DND-41 (cell line): ENCODE results near the gene VAC14.

ENCODE experiments used
- EZH2 ChIP-seq: IDR thresholded peaks from 3 replicates; pipeline ENCODE4 v1.6.1; 2012; ENCODE audit warnings: borderline replicate concordance, low read depth, mild to moderate bottlenecking, moderate library complexity, low read length, inconsistent platforms; ENCODE audit not compliant: severe bottlenecking
- TF ChIP-seq, protein P1 (sequence below): IDR thresholded peaks from 2 replicates; pipeline ENCODE4 v1.5.1; 2012; ENCODE audit warnings: borderline replicate concordance, low read length, moderate library complexity, mild to moderate bottlenecking; ENCODE audit not compliant: poor library complexity, severe bottlenecking; ENCODE audit errors: extremely low read depth

DNA sequence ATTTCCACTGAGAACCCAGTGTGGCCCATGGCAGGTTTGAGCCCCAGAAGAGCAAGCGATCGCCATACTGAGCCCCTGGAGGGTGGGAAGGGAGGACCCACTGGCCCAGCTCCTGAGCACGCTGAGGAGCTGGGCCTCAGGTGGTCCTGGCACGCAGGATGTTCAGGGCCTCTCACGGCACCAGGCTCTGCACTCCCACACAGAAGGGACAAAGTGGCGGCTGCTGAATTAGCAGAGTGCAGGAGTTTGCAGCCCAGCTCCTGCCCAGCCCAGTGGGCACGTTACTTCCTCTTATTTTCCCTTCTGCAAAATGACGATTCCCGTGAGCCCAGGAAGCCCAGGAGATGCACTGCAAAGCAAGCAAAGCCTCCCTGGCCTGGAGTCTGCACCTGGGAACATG, 72.8 kb downstream of the VAC14 start:
- TF ChIP-seq, protein P1, sequence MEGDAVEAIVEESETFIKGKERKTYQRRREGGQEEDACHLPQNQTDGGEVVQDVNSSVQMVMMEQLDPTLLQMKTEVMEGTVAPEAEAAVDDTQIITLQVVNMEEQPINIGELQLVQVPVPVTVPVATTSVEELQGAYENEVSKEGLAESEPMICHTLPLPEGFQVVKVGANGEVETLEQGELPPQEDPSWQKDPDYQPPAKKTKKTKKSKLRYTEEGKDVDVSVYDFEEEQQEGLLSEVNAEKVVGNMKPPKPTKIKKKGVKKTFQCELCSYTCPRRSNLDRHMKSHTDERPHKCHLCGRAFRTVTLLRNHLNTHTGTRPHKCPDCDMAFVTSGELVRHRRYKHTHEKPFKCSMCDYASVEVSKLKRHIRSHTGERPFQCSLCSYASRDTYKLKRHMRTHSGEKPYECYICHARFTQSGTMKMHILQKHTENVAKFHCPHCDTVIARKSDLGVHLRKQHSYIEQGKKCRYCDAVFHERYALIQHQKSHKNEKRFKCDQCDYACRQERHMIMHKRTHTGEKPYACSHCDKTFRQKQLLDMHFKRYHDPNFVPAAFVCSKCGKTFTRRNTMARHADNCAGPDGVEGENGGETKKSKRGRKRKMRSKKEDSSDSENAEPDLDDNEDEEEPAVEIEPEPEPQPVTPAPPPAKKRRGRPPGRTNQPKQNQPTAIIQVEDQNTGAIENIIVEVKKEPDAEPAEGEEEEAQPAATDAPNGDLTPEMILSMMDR, result no peak
- no peak for TF ChIP-seq EZH2
